ENCODE results near the gene RHBDL2. TPM values are rescaled to one million over a fixed set of nuclear protein-coding genes. Genes with fewer than 3 reads are reported as not detected.

The RHBDL2 gene
- total and polyA plus RNA-seq, 5 experiments from 2014 or later = 0.14 TPM; not detected in 4

DNA sequence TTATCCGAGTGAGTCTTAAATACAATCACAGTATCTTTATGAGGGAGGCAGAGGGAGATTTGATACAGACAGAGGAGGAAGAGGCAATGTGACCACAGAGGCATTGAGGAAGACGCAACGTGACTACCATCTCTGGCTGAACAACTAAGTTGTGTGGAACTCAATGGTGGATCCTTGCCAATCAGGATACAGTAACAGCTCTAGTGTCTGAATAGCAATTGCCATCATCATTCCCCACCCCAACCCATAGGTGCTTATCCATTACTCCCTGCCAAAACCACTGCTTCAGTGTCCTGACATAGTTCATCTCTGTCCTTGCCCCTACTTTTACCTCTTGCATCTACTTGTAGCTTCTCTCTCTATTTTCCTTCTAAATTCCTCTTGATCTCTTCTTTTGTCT is 20.5 kb upstream of the RHBDL2 start:
- Mint-ChIP-seq H3K27ac (no peak overlapping the region), H3K4me3 (no peak overlapping the region), H3K36me3 (no peaks in the 10 kb centered on the region), H3K4me1 (peaks cover 5 to 15% (median 8%) of the 10 kb centered on the region in 4 donors), H3K9me3 (no peaks in the 10 kb centered on the region), H3K27me3 (no peaks in the 10 kb centered on the region)
- no peak for ATAC-seq
- no peak for DNase-seq
- POLR2A ChIA-PET = no interaction called here

GRCh38 chr1:38958967-38959366 is 17.3 kb upstream of the RHBDL2 start:
- Mint-ChIP-seq H3K27ac (no peak overlapping the region), H3K9me3 (no peaks in the 10 kb centered on the region), H3K4me1 (peaks cover 4 to 9% (median 5%) of the 10 kb centered on the region in 4 donors), H3K4me3 (no peak overlapping the region), H3K36me3 (no peaks in the 10 kb centered on the region), H3K27me3 (no peaks in the 10 kb centered on the region)
- ATAC-seq (no peak), DNase-seq (no peak)
- POLR2A ChIA-PET = interaction anchor here (0.6 kb wide), 1 partner anchor 372 kb away, joined by 6 read pairs; no protein-coding TSS in a partner anchor

- peaks cover 0 to 8% (median 3%) of the 10 kb centered on the region in 4 donors for H3K4me1 Mint-ChIP-seq
- no peaks in the 10 kb centered on the region for H3K27me3 Mint-ChIP-seq
- POLR2A ChIA-PET = no interaction called here
- peak overlapping the region in 2 of 10 donors; percentile 2 to 68 for H3K27ac Mint-ChIP-seq
- H3K36me3 Mint-ChIP-seq = no peaks in the 10 kb centered on the region
- ATAC-seq (no peak), DNase-seq (no peak)
- H3K4me3 Mint-ChIP-seq = no peak overlapping the region
- H3K9me3 Mint-ChIP-seq = no peaks in the 10 kb centered on the region
Observed at GRCh38 chr1:38953433-38953860, 11.8 kb upstream of the RHBDL2 start.

GRCh38 chr1:38950553-38950952 is 8.9 kb upstream of the RHBDL2 start:
- H3K36me3 Mint-ChIP-seq = no peaks in the 10 kb centered on the region
- no peak for ATAC-seq
- H3K4me1 Mint-ChIP-seq = peaks cover 0 to 8% (median 3%) of the 10 kb centered on the region in 4 donors
- no peaks in the 10 kb centered on the region for H3K27me3 Mint-ChIP-seq
- no peak overlapping the region for H3K4me3 Mint-ChIP-seq
- no peak overlapping the region for H3K27ac Mint-ChIP-seq
- DNase-seq = no peak
- H3K9me3 Mint-ChIP-seq = no peaks in the 10 kb centered on the region
- POLR2A ChIA-PET = no interaction called here

- POLR2A ChIA-PET = no interaction called here
- ATAC-seq = no peak
- no peaks in the 10 kb centered on the region for H3K36me3 Mint-ChIP-seq
Observed at GRCh38 chr1:38944547-38944946, 2.9 kb upstream of the RHBDL2 start.

DNA sequence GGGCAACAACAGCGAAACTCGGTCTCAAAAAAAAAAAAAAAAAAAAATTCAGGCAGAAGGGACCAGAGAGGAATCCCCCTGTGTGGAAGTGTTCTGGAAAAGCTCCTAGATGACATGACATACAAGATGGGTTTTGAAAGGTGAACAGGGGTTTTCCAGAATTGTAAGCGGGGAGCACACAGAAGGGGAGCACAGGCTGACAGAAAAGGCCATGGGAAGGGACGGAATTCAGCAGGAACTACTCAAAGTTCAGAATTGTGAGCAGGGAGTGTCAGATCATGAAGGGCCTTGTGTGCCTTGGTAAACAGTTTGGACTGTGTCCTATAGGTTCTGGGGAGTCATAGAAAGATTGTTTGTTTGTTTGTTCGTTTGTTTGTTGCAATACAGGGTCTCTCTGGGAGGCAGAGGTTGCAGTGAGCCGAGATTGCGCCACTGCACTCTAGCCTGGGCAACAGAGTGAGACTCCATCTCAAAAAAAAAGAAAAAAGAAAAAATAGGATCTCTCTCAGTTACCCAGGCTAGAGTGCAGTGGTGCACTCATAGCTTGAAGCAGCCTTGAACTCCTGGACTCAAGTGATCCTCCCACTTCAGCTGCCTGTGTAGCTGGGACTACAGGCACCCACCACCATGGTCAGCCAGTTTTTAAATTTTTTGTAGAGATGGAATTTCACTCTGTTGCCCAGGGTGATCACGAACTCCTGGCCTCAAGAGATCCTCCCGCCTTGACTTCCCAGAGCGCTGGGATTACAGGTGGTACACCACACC is 1.2 kb upstream of the RHBDL2 start:
- DNase-seq (no peak), ATAC-seq (no peak)
- Mint-ChIP-seq H3K9me3 (peaks cover 0 to 2% (median 0%) of the 10 kb centered on the region in 9 donors), H3K36me3 (no peaks in the 10 kb centered on the region), H3K4me1 (peaks cover 0 to 10% (median 1%) of the 10 kb centered on the region in 4 donors), H3K27ac (peak overlapping the region in 2 of 10 donors; percentile 29 to 51), H3K4me3 (no peak overlapping the region), H3K27me3 (peaks cover 0 to 6% (median 0%) of the 10 kb centered on the region in 5 donors)
- POLR2A ChIA-PET = interaction anchor here (0.6 to 0.7 kb wide), 2 partner anchors 84 to 106 kb away, joined by 4 read pairs; no protein-coding TSS in a partner anchor

More at GRCh38 chr1:38944547-38944946, 2.9 kb upstream of the RHBDL2 start:
- peaks cover 0 to 10% (median 1%) of the 10 kb centered on the region in 4 donors for H3K4me1 Mint-ChIP-seq
- H3K4me3 Mint-ChIP-seq = no peak overlapping the region
- H3K9me3 Mint-ChIP-seq = peaks cover 0 to 2% (median 0%) of the 10 kb centered on the region in 9 donors
- H3K27me3 Mint-ChIP-seq = peaks cover 0 to 4% (median 0%) of the 10 kb centered on the region in 5 donors
- no peak for DNase-seq
- H3K27ac Mint-ChIP-seq = peak overlapping the region in 1 of 10 donors; percentile 80

GRCh38 chr1:38941093-38941492 is 537 bp downstream of the RHBDL2 start:
- peaks cover 0 to 6% (median 0%) of the 10 kb centered on the region in 5 donors for H3K27me3 Mint-ChIP-seq
- H3K36me3 Mint-ChIP-seq = no peaks in the 10 kb centered on the region
- ATAC-seq (no peak), DNase-seq (no peak)
- POLR2A ChIA-PET = interaction anchor here (0.6 kb wide), 1 partner anchor 13 kb away, joined by 5 read pairs; no protein-coding TSS in a partner anchor
- H3K4me1 Mint-ChIP-seq = peaks cover 0 to 10% (median 1%) of the 10 kb centered on the region in 4 donors
- peaks cover 0 to 2% (median 0%) of the 10 kb centered on the region in 9 donors for H3K9me3 Mint-ChIP-seq
- H3K4me3 Mint-ChIP-seq = no peak overlapping the region
- no peak overlapping the region for H3K27ac Mint-ChIP-seq

DNA sequence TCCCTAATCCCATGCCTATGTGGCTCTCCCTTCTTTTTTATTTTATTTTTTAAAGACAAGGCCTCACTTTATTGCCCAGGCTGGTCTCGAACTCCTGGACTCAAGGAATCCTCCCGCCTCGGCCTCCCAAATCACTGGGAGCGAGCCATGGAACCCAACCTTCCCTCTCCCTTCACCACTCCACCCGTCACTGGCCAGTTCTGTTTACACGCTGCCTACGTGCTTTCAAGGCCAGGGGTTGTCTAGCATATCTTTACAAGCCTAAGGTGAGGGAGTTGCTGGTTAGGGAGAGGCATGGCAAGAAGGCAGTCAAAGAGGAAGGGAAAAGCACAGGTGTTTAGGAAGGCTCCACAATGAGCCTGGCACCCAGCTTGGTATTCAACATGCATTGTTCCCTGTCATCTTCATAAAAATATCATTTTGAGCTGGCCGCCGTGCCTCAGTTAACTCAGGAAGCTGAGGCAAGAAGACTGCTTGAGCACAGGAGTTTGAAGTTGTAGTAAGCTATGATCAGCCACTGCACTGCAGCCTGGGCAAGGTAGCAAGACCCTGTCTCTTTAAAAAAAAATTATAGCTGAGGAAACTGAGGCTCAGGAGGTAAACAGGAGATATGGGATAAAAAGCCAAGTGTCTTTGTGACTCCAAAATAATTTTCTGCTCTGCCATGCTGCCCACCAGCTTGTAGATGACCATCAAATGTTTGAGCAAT is 1.1 kb downstream of the RHBDL2 start:
- Mint-ChIP-seq H3K27me3 (peaks cover 0 to 6% (median 0%) of the 10 kb centered on the region in 5 donors), H3K4me3 (no peak overlapping the region), H3K36me3 (no peaks in the 10 kb centered on the region), H3K4me1 (peaks cover 0 to 9% (median 1%) of the 10 kb centered on the region in 4 donors), H3K9me3 (peaks cover 0 to 2% (median 0%) of the 10 kb centered on the region in 9 donors), H3K27ac (peak overlapping the region in 1 of 10 donors; percentile 65)
- ATAC-seq = no peak
- POLR2A ChIA-PET = interaction anchor here (0.6 kb wide), 1 partner anchor 14 kb away, joined by 5 read pairs; no protein-coding TSS in a partner anchor
- DNase-seq = no peak

- Mint-ChIP-seq H3K9me3 (peaks cover 0 to 2% (median 0%) of the 10 kb centered on the region in 9 donors), H3K27me3 (peaks cover 0 to 5% (median 0%) of the 10 kb centered on the region in 5 donors), H3K4me1 (peaks cover 0 to 3% (median 0%) of the 10 kb centered on the region in 4 donors), H3K27ac (no peak overlapping the region), H3K4me3 (no peak overlapping the region), H3K36me3 (no peaks in the 10 kb centered on the region)
- ATAC-seq (no peak), DNase-seq (no peak)
- POLR2A ChIA-PET = no interaction called here
Observed at GRCh38 chr1:38938722-38939260, 2.8 kb downstream of the RHBDL2 start.

DNA sequence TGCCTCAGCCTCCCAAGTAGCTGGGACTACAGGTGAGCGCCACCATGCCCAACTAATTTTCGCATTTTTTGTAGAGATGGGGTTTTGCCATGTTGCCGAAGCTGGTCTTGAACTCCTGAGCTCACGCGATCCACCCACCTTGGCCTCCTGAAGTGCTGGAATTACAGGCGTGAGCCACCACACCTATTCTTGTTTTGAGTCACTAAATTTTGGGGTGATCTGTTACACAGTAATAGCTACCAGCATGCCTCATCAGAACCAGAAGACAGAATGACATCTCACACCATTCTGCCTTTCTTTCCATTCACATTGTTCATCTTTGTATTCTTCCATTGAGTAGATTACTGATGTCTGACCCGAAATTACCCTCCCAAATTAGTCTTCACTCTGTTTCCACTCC is 9.1 kb downstream of the RHBDL2 start:
- Mint-ChIP-seq H3K27ac (no peak overlapping the region), H3K36me3 (no peaks in the 10 kb centered on the region), H3K9me3 (no peaks in the 10 kb centered on the region), H3K4me1 (no peaks in the 10 kb centered on the region), H3K4me3 (no peak overlapping the region), H3K27me3 (peaks cover 0 to 4% (median 0%) of the 10 kb centered on the region in 5 donors)
- POLR2A ChIA-PET = no interaction called here
- ATAC-seq (no peak), DNase-seq (no peak)

DNA sequence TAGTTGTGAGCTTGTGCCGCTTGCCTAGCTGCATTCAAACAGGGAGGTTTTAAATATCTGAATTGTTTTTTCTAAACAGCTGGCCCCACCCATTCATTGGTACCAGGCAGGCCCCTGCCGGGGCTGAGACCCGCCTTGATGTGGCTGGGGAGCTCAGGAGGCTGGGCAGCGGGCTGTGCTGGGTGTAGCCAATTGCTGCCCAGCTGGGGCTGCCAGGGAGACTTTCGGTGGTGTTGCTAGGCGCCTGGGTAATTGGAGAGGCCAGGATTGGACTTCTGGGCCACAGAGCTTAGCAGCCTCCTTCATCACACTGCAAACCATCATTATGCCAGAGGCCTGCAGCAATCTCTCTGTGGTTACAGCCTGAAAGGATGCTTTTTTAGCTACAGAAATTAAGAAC is 12.2 kb downstream of the RHBDL2 start:
- peaks cover 0 to 4% (median 0%) of the 10 kb centered on the region in 5 donors for H3K27me3 Mint-ChIP-seq
- H3K4me1 Mint-ChIP-seq = no peaks in the 10 kb centered on the region
- no peaks in the 10 kb centered on the region for H3K9me3 Mint-ChIP-seq
- H3K4me3 Mint-ChIP-seq = no peak overlapping the region
- no peaks in the 10 kb centered on the region for H3K36me3 Mint-ChIP-seq
- ATAC-seq (no peak), DNase-seq (no peak)
- POLR2A ChIA-PET = no interaction called here
- H3K27ac Mint-ChIP-seq = no peak overlapping the region

- H3K9me3 Mint-ChIP-seq = no peaks in the 10 kb centered on the region
- no peaks in the 10 kb centered on the region for H3K36me3 Mint-ChIP-seq
- H3K27ac Mint-ChIP-seq = no peak overlapping the region
- no peak for DNase-seq
- no peaks in the 10 kb centered on the region for H3K4me1 Mint-ChIP-seq
- peaks cover 0 to 4% (median 0%) of the 10 kb centered on the region in 5 donors for H3K27me3 Mint-ChIP-seq
- ATAC-seq = no peak
- no peak overlapping the region for H3K4me3 Mint-ChIP-seq
- POLR2A ChIA-PET = no interaction called here
Observed at GRCh38 chr1:38929054-38929453, 12.6 kb downstream of the RHBDL2 start.

DNA sequence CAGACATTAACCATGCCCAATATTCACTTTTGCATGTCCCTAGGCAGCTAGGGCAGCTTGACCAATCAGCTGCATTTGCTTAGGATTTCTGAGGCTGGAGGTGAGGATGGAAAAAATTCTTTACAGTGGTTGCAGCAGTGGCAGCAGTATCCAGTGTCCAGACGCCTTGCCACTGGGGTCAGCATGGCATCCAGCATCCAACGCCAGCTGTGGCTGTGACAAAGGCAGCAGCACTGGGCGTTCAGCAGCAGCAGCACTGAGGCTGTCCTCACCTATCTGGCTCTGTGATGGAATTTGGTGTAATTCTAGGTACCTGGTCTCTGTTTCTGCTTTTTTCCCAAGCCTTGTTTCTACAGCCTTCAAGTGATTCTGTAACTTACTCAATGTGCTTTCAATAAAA is 15.5 kb downstream of the RHBDL2 start:
- no peaks in the 10 kb centered on the region for H3K36me3 Mint-ChIP-seq
- no peaks in the 10 kb centered on the region for H3K27me3 Mint-ChIP-seq
- POLR2A ChIA-PET = no interaction called here
- H3K4me1 Mint-ChIP-seq = no peaks in the 10 kb centered on the region
- DNase-seq (no peak), ATAC-seq (no peak)
- no peak overlapping the region for H3K27ac Mint-ChIP-seq
- no peak overlapping the region for H3K4me3 Mint-ChIP-seq
- no peaks in the 10 kb centered on the region for H3K9me3 Mint-ChIP-seq

Data from naive thymus-derived CD8-positive, alpha-beta T cell (primary cell).